DND-41 (cell line): Measurements from ENCODE around the gene NKPD1.

ENCODE experiments used
- EZH2 ChIP-seq: IDR thresholded peaks from 3 replicates; pipeline ENCODE4 v1.6.1; 2012; ENCODE audit warnings: borderline replicate concordance, low read depth, mild to moderate bottlenecking, moderate library complexity, low read length, inconsistent platforms; ENCODE audit not compliant: severe bottlenecking
- TF ChIP-seq, protein P1 (sequence below): IDR thresholded peaks from 2 replicates; pipeline ENCODE4 v1.5.1; 2012; ENCODE audit warnings: borderline replicate concordance, low read length, moderate library complexity, mild to moderate bottlenecking; ENCODE audit not compliant: poor library complexity, severe bottlenecking; ENCODE audit errors: extremely low read depth

DNA sequence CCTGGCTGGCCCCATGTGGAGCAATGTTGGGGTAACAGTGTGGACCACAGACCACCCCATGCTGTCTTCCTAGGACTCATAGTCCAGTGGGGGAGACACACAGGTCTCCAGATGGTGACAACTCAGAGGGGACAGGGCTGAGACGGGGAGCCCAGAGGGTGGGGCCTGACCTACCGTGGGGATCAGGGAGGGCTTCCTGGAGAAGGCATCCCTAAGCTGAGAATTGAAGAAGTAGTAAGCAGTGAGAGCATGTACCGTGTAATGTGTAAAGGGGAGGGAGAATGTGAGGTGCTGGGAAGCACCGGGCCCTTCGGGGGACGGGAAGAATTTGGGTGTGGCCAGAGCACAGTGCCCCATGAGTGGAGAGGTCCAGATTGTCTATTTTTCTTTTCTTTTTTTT lies 36.8 kb downstream of the NKPD1 start:
- TF ChIP-seq EZH2 = no peak
- TF ChIP-seq, protein P1, sequence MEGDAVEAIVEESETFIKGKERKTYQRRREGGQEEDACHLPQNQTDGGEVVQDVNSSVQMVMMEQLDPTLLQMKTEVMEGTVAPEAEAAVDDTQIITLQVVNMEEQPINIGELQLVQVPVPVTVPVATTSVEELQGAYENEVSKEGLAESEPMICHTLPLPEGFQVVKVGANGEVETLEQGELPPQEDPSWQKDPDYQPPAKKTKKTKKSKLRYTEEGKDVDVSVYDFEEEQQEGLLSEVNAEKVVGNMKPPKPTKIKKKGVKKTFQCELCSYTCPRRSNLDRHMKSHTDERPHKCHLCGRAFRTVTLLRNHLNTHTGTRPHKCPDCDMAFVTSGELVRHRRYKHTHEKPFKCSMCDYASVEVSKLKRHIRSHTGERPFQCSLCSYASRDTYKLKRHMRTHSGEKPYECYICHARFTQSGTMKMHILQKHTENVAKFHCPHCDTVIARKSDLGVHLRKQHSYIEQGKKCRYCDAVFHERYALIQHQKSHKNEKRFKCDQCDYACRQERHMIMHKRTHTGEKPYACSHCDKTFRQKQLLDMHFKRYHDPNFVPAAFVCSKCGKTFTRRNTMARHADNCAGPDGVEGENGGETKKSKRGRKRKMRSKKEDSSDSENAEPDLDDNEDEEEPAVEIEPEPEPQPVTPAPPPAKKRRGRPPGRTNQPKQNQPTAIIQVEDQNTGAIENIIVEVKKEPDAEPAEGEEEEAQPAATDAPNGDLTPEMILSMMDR = no peak
